ENCODE results near the gene SERPINA9.

SERPINA9 gene

DNA sequence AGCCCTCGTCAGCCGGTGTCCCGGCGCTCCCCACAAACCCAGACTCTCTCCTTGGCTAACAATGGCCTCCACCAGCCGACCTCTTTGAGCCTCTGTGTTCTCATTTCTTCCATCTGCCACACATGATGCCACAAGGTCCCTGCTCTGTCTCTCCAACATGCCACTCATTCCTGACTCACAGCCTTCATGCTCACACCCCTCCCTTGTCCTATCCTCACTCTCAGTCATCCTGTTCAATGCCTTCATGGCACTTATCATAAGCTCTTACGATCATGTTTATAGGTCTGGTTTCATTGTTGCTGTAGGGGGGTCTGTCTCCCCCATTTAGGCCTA is 13.8 kb downstream of the SERPINA9 start:
- TF ChIP-seq CTCF (IDR thresholded peaks at IDR 0.05; ENCODE audit: low read depth, low read length), result no peak

DNA sequence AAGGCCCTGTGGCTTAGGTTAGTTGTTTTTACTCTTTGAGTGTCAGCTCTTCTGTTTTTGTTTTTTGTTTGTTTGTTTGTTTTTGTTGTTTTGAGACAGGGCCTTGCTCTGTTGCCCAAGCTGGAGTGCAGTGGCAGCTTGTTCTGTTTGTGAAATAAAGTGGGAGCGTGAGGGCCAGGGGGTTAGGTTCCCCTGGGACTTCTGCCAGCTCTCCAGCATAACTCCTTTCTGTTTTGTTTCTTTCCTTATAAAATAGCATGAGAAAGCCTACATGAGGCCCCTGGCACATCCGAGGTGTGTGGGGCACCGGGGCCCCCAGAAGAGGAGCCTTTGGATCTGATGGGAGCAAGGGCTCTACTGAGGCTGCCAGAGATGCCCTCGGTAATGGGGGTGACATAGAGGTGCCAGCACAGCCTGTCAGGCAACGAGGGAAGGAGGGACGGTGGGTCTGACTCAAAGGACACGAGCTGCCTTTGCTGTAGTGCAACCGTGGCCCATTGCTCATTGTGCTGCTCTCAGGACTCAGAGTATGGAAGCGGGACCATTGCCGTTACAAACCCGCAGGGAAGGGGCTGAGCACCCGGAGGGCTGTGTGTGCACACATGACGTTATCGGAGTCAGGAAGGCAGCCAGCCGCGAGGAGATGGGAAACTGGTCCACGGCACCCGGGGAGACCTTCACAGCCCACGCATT is 14.3 kb downstream of the SERPINA9 start:
- no peak for TF ChIP-seq CTCF (IDR thresholded peaks at IDR 0.05; ENCODE audit: low read depth, low read length)

More for the DNA sequence above, 13.8 kb downstream of the SERPINA9 start:
- no peak for DNase-seq (ENCODE audit: extremely low read depth, low read depth)

GRCh38 chr14:94460631-94461416 is 15.2 kb downstream of the SERPINA9 start:
- TF ChIP-seq CTCF (IDR thresholded peaks at IDR 0.05; ENCODE audit: low read depth, low read length), result no peak
- no peak for DNase-seq (ENCODE audit: extremely low read depth, low read depth)

More for the DNA sequence above, 14.3 kb downstream of the SERPINA9 start:
- DNase-seq (ENCODE audit: extremely low read depth, low read depth), result no peak

DNA sequence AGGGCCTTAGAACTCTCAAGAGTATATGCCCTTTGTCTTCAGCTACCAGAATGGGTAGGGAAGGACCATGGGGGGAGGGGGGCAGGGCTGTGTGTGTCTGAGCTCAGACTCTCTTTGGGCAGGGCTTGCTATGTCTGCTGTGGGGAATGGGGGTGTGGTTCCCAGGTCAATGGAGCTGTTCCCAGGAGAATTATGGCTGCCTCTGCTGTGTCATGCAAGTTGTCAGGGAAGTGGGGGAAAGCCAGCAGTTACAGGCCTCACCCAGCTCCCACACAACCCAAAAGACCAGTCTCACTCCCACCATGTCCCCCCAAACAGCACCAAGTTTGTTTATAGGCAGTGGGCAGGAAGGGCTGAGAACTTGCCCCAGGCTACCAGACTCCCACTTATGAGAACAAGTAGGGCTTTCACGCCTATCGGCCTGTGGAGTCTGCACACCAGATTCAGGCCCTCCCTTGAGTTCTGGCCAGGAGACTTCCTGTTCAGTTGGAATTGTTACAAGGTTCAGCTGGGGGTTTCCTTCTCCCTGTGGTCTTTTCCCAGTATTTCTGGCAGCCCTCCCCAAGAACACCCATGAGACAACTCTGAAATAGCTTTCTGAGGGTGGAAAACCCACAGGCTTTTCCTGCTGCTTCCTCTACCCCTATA is 17.3 kb downstream of the SERPINA9 start:
- DNase-seq (ENCODE audit: extremely low read depth, low read depth), result no peak
- no peak for TF ChIP-seq CTCF (IDR thresholded peaks at IDR 0.05; ENCODE audit: low read depth, low read length)

DNA sequence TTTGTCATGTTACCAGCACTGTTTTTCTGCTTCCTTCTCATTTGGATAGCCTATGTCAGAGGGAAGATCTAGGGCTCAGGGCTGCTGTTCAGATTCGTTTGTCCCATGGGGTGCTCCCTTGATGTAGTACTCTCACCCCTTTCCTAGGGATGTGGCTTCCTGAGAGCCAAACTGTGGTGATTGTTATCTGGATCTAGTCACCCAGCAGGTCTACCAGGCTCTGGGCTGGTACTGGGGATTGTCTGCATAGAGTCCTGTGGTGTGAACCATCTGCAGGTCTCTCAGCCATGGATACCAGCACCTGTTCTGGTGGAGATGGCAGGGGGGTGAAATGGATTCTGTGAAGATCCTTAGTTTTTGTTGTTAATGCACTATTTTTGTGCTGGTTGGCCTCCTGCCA is 17.9 kb downstream of the SERPINA9 start:
- TF ChIP-seq CTCF (IDR thresholded peaks at IDR 0.05; ENCODE audit: low read depth, low read length), result no peak
- no peak for DNase-seq (ENCODE audit: extremely low read depth, low read depth)

GRCh38 chr14:94455928-94456327 is 20.1 kb downstream of the SERPINA9 start:
- no peak for TF ChIP-seq CTCF (IDR thresholded peaks at IDR 0.05; ENCODE audit: low read depth, low read length)
- no peak for DNase-seq (ENCODE audit: extremely low read depth, low read depth)

GRCh38 chr14:94451826-94452225 is 24.2 kb downstream of the SERPINA9 start:
- no peak for TF ChIP-seq CTCF (IDR thresholded peaks at IDR 0.05; ENCODE audit: low read depth, low read length)
- DNase-seq (ENCODE audit: extremely low read depth, low read depth), result no peak
